UCSD-AML1 (cell line): ENCODE measurements around the gene ZHX3.
"Not testable (repeated sequence)": the region's sequence is repeated elsewhere in the genome, so short reads cannot be mapped to it uniquely, and the experiment has no call there.

Experiments used
- DNase-seq: peaks from one replicate; lab custom pipeline; 2025; ENCODE audit not compliant: unreplicated experiment; lab: John Stamatoyannopoulos, UW

Gene ZHX3

GRCh38 chr20:41139227-41140093, 178.1 kb downstream of the ZHX3 start:
- DNase-seq, result no peak

- DNase-seq, result no peak
Observed at GRCh38 chr20:41138475-41139226, 178.9 kb downstream of the ZHX3 start.

- peak; percentile 68 for DNase-seq
Observed at GRCh38 chr20:41137614-41138474, 179.7 kb downstream of the ZHX3 start.

- DNase-seq, result peak; percentile 82
Observed at GRCh38 chr20:41136680-41137613, 180.6 kb downstream of the ZHX3 start, which contains the start of gene PLCG1. PLCG1 (plus strand) TSS chr20:41137543; CDS start chr20:41137642, 99 bp downstream.

- no peak for DNase-seq
Observed at GRCh38 chr20:41135888-41136679, 181.4 kb downstream of the ZHX3 start.

GRCh38 chr20:41135187-41135887, 182.2 kb downstream of the ZHX3 start:
- DNase-seq, result peak; percentile 50

- DNase-seq, result no peak
Observed at GRCh38 chr20:41134362-41135186, 183.0 kb downstream of the ZHX3 start.

GRCh38 chr20:41133709-41134361, 183.7 kb downstream of the ZHX3 start:
- DNase-seq, result no peak

GRCh38 chr20:41132388-41132775, 185.1 kb downstream of the ZHX3 start:
- DNase-seq, result not testable (repeated sequence)

- DNase-seq, result no peak
Observed at GRCh38 chr20:41131594-41132387, 185.7 kb downstream of the ZHX3 start.
